GM21447 (cell line): Measurements from ENCODE around the gene CMSS1.
A peak's percentile ranks its signal among the peaks of the same experiment; 100 is the strongest.

Source experiments
- ATAC-seq: cut with Tn5 transposase; IDR thresholded peaks from one replicate; pipeline ENCODE4 v1.9.1; 2021; ENCODE audit not compliant: unreplicated experiment

Gene CMSS1

DNA sequence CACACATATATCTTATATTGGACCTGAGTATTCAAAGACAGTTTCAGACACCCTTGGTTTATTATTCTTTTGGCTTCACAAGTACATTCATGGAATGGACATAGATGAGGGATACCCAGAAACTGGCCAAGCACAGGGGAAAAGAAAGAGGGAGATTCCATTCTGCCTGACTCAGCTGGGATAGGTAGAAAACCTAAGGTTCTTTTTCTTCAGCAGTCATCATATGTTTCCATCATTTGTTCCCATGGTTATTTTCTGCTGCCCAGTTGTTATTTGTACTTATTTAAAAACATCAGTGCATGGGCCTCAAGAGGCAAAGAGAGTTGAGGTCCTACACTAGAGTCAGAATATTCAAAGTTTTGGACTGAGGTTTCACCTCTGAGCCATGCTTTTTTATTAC, 204.8 kb downstream of the CMSS1 start:
- no peak for ATAC-seq

DNA sequence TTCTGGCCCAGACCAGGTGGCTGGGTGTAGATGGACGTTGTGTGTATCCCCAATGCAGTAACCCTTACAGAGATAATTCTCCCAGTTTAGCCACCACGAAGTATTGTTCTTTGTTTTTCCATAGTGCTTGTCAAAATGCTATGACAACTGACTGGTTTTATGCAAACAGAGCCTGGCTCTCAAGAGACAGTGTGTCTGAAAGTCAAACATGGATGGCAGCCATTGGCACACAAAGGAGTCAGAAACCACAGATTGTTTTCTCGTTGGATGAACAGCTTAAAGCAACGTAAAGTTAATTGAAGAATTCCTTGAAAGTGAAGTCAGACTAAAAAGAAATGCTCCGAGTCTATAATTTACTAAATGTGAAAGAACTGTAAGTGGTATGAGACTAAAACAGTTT, 205.5 kb downstream of the CMSS1 start:
- no peak for ATAC-seq

DNA sequence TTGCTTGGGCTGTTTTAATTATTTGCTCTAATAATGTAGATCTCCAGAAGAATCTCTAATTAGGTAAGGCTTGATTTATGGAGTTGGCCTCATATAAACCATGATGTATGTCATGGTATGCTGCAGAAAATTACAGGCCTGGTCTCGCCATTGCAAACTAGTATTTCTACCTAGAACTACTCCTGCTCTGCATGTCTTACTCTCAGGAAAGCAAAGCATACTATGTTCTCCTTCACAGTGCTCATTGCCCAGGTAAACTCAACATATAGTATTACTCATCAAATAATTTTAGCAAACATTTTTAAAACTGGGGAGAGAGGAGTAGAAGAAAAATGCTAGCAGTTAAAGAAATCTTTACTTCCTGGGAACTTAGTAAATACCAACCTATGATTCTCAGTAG, 205.9 kb downstream of the CMSS1 start:
- no peak for ATAC-seq

DNA sequence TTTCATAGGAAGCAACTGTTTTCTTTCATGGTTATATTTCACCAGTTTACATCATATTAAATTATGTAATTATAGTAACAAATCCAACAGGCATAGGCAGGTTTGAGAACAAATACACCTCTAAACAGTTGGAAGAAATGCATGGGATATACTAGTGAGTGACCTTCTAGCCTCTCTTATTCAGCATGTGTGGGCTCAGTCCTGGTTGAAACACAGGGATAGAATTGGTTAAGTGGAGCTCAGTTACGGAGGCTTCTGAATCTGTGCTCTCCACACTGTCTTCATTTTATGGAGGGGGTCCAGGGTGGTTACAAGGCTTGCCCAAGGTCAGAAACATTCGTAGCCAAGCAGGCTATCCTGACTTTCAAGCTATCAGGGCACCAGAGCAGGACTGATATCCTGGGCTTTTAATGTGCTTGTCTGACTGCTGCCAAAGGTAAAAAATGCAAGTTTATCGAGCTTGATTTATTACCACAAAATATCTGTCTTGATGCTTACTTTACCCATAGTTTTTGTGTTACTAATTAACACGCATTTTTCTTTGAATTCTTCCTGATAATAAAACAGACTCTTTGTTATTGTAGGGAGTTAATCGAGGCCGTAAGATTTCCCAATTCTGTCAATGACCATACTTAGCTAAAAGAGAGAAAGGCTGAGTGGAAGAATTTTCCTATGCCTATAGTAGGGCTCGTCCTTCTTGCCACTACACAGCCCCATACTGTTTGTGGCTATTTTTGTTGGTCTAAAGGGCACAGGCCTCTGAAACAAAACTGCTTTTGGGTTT, 207.1 kb downstream of the CMSS1 start:
- no peak for ATAC-seq

DNA sequence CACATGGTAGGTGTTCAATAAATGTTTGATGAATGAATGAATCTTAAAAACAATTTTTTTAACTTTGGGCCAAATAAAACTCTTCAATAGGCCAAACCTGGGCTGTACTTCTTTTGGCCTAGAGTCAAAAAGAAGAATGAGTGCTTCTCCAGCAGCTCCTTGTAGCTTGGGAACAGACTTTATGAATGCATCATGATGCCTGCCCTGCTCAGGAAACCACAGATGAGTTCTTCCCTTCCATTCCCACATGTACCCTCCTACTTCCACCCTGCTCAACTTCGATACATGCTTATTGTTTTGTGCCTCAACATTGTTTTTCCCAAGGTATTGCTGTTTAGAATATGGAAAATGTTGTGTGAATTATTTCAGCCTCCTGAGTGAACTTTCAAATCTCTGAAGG, 209.7 kb downstream of the CMSS1 start:
- no peak for ATAC-seq

DNA sequence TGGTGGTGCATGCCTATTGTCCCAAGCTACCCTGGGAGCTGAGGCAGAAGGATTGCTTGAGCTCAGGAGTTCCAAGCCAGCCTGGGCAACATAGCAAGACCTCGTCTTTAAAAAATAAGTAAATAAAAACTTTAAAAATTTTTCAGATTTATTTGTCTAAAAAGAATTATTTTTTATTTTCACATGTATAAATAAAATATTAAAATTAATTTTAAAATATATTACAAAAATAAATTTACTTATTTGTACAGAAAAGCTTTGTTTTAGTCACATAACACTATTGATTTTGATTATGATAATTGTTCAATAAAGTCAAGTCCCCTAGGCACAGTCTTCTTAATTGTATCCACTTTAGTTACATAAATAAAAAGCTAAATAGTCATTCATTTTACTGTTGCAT, 211.4 kb downstream of the CMSS1 start:
- no peak for ATAC-seq

DNA sequence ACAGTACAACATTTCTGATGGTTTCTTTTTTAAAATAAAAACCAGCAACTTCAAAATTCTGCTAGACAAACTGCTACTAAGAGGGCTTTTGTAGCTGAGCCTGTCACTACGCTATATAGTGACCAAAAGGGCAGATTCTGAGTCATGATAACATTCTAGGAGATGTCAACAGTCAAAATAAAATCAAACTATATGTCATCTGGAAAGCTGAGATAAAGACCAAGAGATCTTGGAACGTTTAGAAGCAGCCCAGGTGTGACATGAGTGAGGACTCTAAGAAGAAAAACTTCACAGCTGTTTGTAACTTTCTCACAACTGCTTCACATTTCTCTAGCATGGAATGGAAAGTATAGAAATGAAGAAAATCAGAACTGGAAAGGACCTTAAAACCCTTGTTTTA, 212.0 kb downstream of the CMSS1 start:
- ATAC-seq: no peak

DNA sequence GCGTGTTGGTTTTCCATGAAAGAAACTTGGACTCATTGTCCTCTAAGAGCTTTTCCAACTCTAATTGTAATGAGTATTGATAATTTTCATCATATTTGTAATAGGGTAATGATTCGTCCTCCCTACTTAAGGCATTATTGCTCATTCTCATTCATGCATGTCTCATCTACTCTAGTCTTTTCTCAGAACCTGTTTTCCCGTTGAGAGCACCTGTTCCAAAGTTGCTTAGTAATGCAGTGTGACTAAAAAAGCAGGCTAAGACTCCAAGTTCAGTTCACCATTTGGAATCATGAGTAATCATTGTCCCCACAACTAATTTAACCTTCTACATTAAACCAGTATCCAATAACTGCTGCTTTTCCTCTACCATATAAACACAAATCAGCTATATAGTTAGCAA, 212.7 kb downstream of the CMSS1 start:
- ATAC-seq: peak; percentile 50

DNA sequence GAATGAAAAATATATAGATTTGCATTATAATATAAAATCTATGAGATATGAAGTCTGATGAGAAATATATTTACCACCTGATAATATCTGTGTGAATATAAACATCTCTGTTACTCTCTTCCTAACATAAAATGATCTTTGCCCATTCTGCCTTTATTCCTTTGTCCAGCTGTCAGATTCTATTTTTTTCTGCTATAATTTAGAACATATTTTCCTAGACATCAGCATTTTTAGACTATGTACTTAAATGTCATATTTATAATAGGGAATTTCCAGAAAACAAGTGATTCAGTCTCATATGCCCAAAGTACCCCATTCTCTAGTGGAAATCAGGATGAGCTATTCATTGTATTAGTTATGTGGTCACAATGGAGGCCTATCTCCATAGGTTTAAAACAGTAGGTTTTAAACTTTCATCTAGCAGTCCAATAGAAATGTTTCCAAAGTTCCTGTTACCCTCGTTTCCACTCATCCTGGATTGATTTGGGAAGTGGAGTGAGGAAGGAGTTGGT, 213.3 kb downstream of the CMSS1 start:
- ATAC-seq: no peak

DNA sequence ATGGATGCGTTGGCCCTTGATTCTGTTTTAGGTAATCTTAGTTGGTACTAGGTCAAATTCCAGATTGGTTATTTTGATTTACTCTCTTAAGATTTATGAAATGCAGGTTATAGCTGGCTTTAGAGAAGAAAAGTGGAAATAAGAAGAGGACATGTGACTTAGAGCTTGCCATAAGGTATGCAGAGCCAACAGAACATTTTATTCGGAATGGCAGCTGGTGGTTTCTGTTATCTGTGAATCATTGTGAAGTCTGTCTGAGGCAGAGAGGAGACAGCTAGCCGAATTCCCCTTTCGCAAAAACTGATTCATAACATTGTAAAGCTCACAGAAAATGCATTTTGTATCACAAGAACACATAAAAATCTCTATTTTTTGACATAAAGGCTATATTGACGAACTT, 214.6 kb downstream of the CMSS1 start:
- no peak for ATAC-seq

DNA sequence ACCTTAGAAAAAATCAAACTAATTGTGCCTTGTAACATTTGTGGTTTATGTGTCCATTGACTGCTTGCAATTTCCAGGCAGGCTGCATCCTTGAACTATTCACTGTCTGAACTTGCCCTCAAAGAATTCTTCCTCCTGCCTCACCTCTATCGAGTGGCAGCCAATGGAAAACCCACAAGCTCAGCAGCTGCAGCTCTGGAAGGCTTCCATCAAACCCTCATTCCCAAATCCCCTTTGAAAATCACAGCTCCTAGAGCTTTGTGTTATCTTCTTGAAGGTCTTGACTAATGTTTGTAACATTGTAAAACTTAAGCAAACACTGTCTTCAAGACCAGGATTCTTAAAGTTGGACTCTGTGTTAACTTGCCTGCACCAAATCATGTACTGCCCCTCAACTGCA, 215.5 kb downstream of the CMSS1 start:
- no peak for ATAC-seq

DNA sequence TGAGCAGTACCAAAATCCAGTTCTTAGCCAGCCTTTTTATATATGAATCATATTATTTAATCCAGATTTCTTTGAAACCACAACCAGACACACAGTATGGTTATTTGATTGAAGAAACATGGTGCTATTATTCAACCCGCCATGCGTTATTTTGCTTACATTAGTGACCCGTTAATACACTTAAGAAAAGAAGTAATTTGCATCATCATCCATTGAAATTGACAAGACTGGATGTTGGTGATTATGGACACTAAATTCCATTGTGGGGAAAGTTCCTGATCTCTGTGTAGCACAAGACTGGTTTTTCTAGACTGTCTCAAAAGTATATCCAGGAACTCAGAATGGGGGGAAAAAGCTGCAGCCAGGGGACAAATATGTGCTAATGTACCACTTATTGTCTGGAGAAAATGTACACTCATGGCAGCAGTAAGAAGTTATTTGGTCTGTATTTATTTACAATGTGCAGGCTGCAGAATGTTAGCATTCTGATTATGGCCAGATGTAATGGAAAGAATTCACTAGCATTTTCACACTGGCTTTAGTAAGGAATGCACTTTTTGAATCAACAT, 216.3 kb downstream of the CMSS1 start:
- ATAC-seq: no peak

DNA sequence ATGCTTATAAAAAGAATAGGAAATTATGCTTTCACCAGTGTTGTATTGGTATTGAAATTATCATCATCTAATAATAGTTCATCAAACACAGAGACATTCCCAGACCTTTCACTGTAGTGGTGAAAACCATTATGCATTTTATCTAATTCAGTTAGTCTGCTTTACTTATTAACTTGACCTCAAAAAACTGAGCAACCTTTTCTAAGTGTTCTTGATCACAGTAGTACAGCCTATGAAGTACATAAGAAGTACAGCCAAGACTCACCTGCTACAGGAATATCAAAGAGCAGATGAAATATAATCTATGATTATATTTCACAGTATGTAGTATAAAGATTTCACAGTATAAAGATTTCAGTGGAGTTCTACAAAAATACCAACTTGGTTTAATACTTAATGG, 221.4 kb downstream of the CMSS1 start:
- no peak for ATAC-seq

DNA sequence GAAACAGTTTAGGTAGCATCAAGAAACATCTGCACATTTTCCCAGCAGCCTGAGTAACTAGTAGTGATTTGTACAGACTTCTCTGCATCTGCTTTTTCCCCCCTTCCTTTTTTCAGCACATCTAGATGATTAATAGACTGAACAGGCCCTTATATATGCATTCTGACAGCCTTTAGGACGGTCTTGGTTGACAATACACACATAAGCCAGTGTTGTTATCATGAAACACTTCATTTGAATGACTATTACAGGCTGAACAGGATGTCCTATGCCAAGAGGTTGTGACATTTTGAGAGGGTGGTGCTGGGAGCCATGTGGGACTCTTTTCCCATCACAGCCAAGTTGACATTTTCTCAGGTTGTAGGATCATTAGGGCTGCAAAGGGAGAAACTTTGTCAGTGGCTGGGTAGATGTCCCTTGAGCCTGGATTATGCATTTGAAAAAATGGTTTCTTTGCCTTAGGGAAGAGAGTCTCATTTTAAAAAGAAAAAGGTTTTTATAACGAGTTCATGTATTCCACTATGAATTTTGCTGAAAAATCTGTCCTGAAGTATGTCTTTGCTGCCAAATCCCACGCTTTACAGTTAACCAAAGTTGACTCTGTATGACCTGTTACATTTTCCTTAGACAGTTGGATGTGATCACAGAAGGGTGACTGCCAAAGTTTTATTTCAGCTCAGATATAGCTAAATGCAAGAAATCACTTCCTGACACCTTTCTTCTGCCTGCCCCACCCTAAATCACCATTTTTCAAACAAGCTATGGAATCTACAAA, 223.0 kb downstream of the CMSS1 start:
- no peak for ATAC-seq

DNA sequence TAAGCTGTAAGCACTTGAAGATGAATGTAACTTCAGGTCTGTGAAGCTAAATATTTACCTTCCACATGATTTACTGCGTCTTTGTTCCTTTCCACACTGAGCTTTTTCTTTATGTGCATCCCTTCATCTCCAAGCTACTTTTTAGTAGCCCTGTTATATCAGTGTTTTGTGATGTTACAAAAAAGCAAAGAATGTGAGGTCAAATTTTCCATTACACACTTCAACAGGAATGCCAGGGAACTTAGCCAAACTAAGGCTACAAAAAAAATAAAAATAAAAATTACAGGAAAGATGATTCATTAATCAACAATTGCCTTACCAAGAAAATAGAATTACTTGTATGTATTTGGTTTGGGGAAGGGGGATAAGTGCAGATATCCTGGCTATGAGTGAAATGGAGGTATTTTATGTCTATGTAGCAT, 223.7 kb downstream of the CMSS1 start:
- ATAC-seq: no peak

DNA sequence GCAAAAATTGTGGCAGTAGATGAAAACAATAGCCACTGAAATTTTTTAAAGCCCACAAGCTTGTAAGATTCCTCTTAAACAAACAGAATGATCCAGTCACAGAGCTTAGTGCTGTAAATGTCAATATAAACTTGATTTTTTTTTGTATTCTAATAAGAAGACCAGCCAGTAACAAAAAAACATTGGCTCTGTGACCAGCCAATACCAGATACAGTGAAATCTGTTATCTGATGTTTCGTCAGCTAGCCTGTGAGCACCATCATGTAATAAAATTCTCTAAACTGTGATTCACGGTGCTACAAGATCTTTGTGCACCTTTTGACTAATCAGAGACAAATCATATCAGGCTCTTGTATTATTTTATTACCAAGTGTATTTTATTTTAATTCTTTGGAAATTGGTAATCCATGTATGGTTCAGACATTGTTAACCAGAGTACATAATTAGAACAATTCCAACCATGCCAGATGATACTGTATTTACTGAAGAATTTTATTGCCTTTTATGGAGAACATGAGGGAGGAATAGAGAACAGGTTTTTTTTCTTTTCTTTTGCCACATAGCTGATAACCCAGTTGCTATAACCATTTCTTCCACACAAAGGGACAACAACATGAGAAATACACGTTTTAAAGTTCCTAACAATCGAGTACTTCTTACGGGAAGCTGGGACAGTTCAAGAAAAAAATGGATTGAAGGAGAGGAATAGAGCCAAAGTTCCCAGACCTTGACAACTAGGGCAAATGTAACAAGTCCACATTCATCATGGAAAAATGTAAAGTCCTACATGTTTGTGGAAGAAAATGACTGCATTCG, 224.7 kb downstream of the CMSS1 start:
- ATAC-seq: no peak

DNA sequence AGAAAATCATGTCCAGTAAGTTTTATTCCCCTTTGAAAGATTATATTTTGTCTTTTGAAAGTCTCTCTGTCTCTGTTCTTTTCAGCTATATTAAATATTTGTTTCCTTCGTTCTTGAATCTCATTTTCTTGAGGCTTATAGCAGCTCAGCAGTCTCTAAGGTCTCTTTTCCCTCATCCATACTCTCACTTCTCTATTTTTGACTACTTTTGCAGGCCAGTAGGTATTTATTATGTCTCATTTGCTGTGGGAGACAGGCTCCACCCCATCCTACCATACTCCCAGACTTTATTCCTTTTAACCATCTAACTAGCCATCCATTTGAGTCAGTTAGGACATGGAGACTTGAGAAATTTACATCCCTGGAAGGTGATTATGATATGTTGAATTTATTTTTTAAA, 225.6 kb downstream of the CMSS1 start:
- ATAC-seq: no peak

DNA sequence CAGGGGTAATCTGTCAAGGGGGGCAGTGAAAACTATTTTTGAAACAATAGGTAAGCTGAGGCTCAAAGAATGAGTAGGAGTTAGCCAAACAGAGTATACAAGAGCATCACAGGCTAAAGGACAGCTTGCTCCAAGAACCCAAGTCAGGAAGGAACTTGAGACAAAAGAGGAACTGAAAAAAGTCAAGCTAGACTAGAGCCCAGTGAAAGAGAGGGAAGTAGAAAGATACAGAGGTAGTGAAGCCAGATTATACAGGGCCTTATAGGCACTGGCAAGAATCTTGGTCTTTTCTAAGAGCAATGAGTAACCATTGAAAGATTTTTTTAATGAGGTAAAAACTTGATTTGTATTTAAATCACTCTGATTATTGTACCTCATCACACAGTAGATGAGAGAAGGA, 226.7 kb downstream of the CMSS1 start:
- peak; percentile 71 for ATAC-seq

DNA sequence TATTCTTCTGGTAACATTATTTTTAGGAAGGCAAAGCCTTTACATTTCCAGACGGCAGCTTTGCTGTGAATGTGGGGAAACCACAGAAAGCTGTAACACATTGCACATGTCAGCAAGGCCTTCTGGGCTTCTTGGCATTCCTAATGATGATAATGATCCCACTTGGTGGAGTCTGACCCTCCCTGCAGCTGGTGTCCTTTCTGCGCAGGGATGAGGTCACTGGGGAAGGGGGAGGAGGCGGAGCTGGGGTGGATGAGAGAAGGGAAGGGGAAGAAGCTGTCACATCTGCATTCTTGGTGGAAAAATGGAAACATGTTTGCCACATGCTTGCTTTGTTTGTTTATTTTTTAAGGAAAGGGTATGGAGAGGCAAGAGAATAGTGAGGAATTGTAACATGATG, 228.0 kb downstream of the CMSS1 start:
- ATAC-seq: no peak

DNA sequence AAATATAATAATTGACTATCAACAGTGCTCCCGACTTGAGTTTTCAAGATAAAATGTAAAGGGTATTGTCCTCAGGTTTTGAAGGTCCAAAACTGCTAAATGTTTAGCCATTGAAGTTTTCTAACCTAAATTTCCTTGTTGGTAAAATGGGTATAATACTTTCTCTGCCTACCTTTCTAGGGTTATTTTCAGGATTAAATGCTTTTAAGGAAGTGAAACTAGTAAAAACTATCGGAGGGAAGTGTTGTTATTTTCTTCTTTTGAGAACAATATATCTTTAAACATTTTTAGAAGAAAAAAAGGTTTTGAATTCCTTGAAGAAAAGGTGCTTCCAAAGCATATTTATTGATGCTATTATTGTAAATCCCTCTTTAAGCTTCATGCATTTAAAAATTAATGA, 229.3 kb downstream of the CMSS1 start:
- no peak for ATAC-seq

DNA sequence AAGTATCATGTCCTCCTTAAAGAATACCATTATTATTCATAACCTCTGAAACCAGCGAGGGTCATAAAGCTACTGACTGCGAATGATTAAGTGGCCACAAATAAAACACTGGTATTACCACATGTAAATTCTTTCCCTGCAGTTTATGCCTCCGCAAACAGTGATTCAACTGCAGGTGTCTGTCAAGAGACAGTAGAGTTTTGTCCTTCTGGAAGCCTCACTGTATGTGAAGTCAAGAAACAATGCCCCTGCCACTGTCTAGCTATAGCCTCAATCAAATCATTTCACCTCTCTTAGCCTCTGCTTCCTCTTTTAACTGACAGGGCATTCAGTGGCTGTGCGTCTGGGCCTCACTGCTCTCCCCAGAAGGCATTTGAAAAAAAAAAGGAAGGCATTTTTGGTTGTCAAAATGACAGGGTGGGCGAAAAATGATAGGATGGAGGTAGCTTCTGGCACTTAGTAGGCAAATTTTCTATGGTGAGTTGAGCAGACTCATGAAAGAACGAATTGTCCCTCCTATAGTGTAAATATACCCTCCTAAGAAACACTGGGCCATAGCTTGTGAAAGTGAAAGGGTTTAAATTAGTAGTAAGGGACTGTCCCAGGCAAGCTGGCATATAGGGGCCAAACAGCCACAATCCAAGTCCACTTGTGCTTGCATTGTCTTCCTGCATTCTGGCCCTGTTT, 229.9 kb downstream of the CMSS1 start:
- peak; percentile 79 for ATAC-seq
